ENCODE measurements around the gene TAS2R46.

GRCh38 chr12:11069854-11070365 is 7.8 kb upstream of the TAS2R46 start:
- TF ChIP-seq, protein P1, sequence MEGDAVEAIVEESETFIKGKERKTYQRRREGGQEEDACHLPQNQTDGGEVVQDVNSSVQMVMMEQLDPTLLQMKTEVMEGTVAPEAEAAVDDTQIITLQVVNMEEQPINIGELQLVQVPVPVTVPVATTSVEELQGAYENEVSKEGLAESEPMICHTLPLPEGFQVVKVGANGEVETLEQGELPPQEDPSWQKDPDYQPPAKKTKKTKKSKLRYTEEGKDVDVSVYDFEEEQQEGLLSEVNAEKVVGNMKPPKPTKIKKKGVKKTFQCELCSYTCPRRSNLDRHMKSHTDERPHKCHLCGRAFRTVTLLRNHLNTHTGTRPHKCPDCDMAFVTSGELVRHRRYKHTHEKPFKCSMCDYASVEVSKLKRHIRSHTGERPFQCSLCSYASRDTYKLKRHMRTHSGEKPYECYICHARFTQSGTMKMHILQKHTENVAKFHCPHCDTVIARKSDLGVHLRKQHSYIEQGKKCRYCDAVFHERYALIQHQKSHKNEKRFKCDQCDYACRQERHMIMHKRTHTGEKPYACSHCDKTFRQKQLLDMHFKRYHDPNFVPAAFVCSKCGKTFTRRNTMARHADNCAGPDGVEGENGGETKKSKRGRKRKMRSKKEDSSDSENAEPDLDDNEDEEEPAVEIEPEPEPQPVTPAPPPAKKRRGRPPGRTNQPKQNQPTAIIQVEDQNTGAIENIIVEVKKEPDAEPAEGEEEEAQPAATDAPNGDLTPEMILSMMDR (IDR thresholded peaks at IDR 0.05): no peak
- no peak for TF ChIP-seq ZFX (IDR thresholded peaks at IDR 0.05; ENCODE audit: borderline replicate concordance)

All from 22Rv1 (cell line).